Endometrial microvascular endothelial cells (primary cell): ENCODE results near the gene LIPN. TPM values are rescaled to one million over a fixed set of nuclear protein-coding genes. Genes with fewer than 3 reads are reported as not detected.
"Not testable (repeated sequence)": the region's sequence is repeated elsewhere in the genome, so short reads cannot be mapped to it uniquely, and the experiment has no call there.

Experiments used
- in situ Hi-C: cut with HindIII; loops from 2 replicates; pipeline ENCODE4 v1.10.0; 2017; ENCODE audit warnings: low sequenced_read_pairs, low pct_unique_long_range_greater_than_20kb; ENCODE audit errors: inconsistent ontology term
- total RNA-seq: library from RNA; depleted of rRNA; stranded (reverse); fragments of >200 nt; gene quantifications from one replicate; pipeline ENCODE4 v1.2.3, GENCODE V29; 2015; ENCODE audit errors: inconsistent ontology term

Gene LIPN
- total RNA-seq = not detected

- in situ Hi-C loops = no loop called here
These were observed at the start of gene LIPN for GRCh38 chr10:88759366-88760101. TSS of gene LIPN (plus strand) at chr10:88760020. CDS start at chr10:88761406, 1,386 bp downstream.

DNA sequence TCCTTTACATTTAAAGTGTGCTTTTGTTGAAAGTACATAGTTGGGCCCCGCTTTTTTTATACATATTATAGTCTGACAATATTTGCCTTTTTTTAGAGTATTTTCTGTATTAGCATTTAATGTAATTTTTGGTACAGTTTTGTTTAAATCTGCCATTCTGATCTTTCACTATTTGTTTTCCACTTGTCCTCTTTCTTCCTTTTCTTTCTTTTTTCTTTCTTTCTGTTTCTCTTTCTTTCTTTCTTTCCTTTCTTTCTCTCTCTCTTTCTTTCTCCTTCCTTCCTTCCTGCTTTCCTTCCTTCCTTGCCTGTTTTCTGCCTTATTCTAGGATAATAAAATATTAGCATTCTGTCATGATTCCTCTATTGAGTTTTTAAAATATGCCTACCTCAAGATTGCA is 44.3 kb upstream of the LIPN start:
- in situ Hi-C loops = no loop called here

- in situ Hi-C loops = no loop called here
These were observed 38.4 kb upstream of the LIPN start for GRCh38 chr10:88721392-88721791.

GRCh38 chr10:88725798-88726197 is 34.0 kb upstream of the LIPN start:
- in situ Hi-C loops = no loop called here

DNA sequence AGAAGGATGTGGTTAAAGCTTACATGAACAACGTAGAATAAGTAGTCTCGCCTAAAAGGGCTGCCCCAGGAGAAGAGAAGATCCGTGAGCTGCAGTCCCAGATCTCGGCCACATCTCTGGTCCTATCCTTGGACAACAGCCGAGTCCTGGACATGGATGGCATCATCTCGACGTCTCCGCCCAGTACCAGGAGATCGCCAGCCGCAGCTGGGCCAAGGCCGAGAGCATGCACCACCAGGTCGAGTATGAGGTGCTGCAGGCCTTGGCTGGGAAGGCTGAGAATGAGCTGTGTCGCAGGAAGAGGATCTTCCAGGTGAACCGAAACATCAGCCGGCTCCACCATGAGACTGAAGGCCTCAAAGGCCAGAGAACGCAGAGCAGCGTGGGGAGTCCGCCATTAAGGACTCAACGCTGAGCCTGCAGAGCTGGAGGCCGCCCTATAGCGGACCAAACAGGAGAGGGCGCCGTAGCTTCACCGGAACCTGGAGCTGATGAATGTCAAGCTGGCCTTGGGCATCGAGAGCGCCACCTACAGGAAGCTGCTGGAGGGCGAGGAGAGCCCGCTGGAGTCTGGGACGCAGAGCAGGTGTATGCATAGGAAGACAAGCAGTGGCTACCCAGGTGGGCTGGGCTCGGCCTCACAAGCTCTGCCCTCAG is 31.6 kb upstream of the LIPN start:
- in situ Hi-C loops = no loop called here

DNA sequence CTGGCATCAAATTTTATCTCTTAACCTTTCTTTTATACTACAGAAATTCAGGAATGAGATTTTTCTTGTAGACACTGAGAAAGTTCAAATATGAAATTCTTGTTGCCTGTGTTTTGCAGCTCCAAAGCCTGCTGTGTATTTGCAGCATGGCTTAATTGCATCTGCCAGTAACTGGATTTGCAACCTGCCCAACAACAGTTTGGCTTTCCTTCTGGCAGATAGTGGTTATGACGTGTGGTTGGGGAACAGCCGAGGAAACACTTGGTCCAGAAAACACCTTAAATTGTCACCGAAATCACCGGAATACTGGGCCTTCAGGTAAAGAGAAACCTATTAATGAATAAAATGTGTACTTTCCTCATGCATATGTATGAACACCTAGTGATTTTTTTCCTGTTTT is 29.0 kb upstream of the LIPN start:
- in situ Hi-C loops = no loop called here

- in situ Hi-C loops = no loop called here
These were observed 28.5 kb upstream of the LIPN start for GRCh38 chr10:88731296-88731695.

DNA sequence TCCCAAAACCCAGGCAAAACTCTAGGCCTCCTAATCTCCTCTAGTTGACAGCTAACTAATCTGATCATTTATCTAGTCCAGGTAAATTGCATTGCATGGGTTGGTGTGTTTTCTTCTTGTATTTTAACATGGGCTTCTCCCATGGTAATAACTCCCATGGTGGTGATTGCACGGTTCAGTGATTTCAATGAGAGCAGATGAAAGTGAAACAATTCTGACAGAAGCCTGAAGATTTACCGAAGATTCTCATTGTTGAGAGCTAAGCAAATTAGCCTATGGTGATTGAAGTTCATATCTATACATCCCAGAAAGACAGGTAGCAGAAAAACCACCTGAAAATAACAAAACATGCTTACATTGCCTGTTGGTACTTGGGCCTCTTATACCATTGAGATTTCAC is 26.6 kb upstream of the LIPN start:
- in situ Hi-C loops = no loop called here

DNA sequence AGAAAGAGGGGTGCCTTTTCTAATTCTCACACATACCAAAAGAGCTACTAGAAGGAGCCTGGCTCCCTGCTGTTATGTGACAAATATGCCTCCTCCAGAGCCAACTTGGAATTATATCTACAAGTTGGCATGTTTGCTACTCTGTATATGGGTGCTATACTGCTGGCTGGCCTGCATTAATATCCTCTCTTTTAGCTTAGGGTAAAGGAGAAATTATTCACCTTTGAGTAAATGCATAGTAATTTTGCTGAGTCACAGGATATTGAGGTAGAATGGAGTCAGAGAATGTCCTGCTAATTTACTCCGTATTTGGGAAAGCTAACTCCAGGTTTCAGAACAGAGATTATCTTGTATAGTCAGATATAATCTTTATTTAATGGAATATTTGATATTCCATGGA is 24.2 kb upstream of the LIPN start:
- in situ Hi-C loops = no loop called here

DNA sequence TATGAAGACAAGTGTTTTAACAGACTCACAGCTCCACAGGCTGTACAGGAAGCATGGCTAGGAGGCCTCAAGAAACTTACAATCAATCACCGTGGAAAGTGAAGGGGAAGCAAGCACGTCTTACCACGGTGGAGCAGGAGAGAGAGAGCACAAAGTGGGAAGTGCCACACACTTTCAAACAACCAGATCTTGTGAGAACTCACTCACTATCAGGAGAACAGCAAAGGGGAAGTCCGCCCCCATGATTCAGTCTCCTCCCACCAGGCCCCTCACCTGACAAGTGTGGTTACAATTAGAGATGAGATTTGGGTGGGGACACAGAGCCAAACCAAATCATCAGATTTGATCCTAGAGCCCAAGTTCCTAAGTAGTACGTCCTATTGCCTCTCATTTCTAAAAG is 17.9 kb upstream of the LIPN start:
- in situ Hi-C loops = not testable (repeated sequence)

DNA sequence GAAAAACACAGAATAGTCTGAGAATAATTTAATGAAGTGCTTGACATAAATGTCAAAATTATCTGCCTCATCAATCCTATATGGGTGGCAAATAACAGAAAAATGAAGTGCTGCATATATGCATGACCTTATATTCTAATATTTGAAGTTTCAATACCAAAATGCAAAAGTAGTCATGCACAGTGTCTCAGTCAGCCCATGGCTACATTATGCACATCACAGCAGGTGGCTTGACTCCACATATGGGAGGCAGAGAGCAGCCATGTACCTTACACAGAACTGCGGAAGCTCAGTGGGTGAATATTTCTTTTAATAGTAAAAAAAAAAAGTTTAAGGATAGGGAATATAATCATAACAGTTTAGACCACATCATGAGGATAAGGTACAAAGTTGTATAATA is 17.4 kb upstream of the LIPN start:
- in situ Hi-C loops = no loop called here

- in situ Hi-C loops = no loop called here
These were observed 15.8 kb upstream of the LIPN start for GRCh38 chr10:88744002-88744401.

DNA sequence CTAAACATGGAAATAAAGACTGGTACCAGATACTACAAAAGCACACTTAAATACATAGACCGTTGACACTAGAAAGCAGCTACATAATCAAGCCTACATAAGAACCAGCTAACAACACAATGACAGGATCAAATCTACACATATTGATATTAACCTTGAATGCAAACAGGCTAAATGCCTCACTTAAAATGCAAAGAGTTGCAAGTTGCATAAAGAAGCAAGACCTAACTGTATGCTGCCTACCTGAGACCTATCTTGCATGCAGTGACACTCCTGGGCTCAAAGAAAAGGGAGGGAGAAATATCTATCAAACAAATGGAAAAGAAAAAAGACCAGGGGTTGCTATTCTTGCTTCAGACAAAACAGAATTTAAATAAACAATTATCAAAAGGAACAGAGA is 14.2 kb upstream of the LIPN start:
- in situ Hi-C loops = no loop called here

DNA sequence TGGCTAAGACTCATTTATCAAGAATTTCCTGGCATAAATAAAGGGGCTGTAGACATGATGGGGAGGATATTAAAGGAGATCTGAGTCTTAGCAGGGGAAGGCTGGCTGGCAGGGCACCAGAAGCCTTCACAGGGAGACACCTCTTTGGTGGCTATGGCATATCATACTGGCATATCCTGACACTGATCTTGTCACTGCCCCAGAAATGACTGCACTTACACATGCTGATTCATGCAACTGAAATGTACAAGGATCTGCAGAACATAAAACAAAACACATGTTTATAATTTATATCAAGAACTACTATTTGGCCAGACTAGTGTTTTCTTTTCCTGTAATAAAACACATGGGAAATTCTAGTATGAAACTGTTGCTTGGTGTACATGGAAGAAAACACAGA is 5.5 kb upstream of the LIPN start:
- in situ Hi-C loops = no loop called here

- in situ Hi-C loops = no loop called here
These were observed 4.1 kb upstream of the LIPN start for GRCh38 chr10:88755753-88756152.

DNA sequence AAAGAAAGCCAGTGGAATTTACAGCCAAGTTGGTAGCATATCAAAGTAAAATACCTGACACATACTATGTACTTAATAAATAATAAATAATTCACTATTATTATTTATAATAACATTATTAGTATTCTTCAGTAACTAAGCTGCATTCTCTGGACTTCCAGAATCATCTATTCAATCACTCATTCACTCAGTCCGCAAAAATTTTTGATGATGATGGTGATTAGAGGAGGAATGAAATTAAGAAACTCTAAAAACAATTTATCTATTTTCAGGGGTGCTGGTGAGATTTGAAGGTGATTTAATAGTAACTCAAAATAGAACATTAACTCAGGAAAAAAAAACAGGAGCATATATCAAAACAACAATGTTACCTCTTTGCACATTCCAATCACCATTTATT is 3.2 kb upstream of the LIPN start:
- in situ Hi-C loops = no loop called here

DNA sequence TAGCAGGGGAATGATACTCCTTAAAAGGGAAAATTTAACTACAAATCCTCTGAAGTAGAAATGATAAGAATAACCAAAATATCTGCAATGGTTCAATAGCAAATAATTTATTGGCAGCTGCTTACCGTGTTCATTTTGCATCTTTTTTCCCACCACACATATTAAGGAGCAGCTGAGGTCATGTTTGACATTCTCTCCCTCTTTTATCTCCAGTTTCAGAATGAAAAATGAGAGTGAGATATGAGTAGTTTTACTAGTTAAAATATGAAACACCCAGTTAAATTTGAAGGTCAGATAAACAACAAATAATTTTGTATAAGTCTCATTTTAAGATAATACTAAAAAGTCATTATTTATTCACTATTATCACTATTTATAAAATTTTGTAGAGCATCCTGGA is 3.1 kb downstream of the LIPN start:
- in situ Hi-C loops = no loop called here

- in situ Hi-C loops = no loop called here
These were observed 3.6 kb downstream of the LIPN start for GRCh38 chr10:88763441-88763840.

DNA sequence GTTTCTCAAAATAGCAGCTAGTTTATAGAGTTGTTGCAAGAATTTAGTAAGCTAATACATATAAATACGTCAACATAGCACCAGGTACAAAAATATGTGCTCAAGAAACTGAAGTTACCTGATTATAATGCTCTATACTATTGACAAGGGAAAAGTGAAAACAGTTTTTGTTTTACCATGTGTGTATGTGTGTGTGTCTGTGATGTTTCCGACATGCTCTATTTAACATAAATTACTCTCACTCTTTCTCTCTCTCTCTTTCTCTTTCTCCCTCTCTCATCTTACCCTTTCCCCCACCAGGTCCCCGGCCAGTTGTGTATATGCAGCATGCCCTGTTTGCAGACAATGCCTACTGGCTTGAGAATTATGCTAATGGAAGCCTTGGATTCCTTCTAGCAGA is 4.3 kb downstream of the LIPN start:
- in situ Hi-C loops = no loop called here

GRCh38 chr10:88765816-88766215 is 6.0 kb downstream of the LIPN start:
- in situ Hi-C loops = no loop called here

DNA sequence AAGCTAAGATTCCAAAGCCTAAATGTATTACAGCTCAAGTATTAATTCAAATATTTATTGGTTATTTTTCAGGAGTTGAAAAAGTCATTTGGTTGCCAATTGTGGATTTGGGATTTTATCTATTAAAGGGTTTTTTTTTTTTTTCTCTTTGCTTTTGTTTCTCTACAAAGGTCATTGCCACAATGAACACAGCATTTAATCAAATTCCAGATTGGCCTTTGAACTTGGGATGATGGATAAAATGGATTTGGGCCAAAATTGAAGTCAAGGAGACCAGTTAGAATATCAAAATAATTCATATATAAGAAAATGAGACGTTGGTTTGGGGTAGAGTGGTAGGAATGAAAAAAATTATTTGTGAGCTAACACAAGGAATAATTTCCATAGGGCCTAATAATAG is 9.6 kb downstream of the LIPN start:
- in situ Hi-C loops = no loop called here
